GM23338 (cell line): ENCODE measurements around the gene ATP6V1G3. TPM values are rescaled to one million over a fixed set of nuclear protein-coding genes. Genes with fewer than 3 reads are reported as not detected.

Experiments
- ATAC-seq: fragments of 200-7000 bp; cut with Tn5 transposase; 3 replicates; pipeline ENCODE4 v1.9.1; 2020
- DNase-seq: peaks from one replicate; pipeline ENCODE4 v3.0.0-alpha.2; 2015; ENCODE audit warnings: low spot score
- H2AFZ ChIP-seq: fragments of 200-600 bp; sonication (generic); 2 replicates; pipeline ENCODE4 v1.8.0; 2016; ENCODE audit warnings: antibody characterized with exemption, mild to moderate bottlenecking, moderate library complexity
- H3F3A ChIP-seq: fragments of 200-600 bp; sonication (generic); replicated peaks from 2 replicates; pipeline ENCODE4 v1.8.0; 2017; ENCODE audit warnings: antibody characterized with exemption, mixed run types, low read depth
- H3K27ac ChIP-seq: fragments of 200-600 bp; sonication (generic); 2 replicates; pipeline ENCODE4 v1.6.1; 2016; ENCODE audit warnings: low read depth
- H3K27me3 ChIP-seq: fragments of 200-600 bp; sonication (generic); 2 replicates; pipeline ENCODE4 v1.8.0; 2016; ENCODE audit warnings: mild to moderate bottlenecking, mixed run types, moderate library complexity; ENCODE audit not compliant: insufficient read depth
- H3K36me3 ChIP-seq: fragments of 200-600 bp; sonication (generic); 2 replicates; pipeline ENCODE4 v1.8.0; 2016; ENCODE audit warnings: mild to moderate bottlenecking; ENCODE audit not compliant: insufficient read depth
- H3K4me1 ChIP-seq: fragments of 200-600 bp; sonication (generic); 2 replicates; pipeline ENCODE4 v1.8.0; 2016; ENCODE audit warnings: mild to moderate bottlenecking, moderate library complexity; ENCODE audit not compliant: insufficient read depth
- H3K4me2 ChIP-seq: fragments of 200-600 bp; sonication (generic); 2 replicates; pipeline ENCODE4 v1.7.1; 2017; ENCODE audit warnings: mixed run types
- H3K4me3 ChIP-seq: fragments of 200-600 bp; sonication (generic); 2 replicates; pipeline ENCODE4 v1.6.1; 2016; ENCODE audit warnings: mixed run types
- H3K79me2 ChIP-seq: fragments of 200-600 bp; sonication (generic); replicated peaks from 2 replicates; pipeline ENCODE4 v1.8.0; 2017; ENCODE audit warnings: mild to moderate bottlenecking; ENCODE audit not compliant: insufficient read depth
- H3K9me2 ChIP-seq: fragments of 200-600 bp; sonication (generic); 2 replicates; pipeline ENCODE4 v1.8.0; 2017; ENCODE audit not compliant: insufficient read depth
- H4K20me1 ChIP-seq: fragments of 200-600 bp; sonication (generic); replicated peaks from 2 replicates; pipeline ENCODE4 v1.8.0; 2017; ENCODE audit warnings: mild to moderate bottlenecking; ENCODE audit not compliant: insufficient read depth
- H3K27ac Mint-ChIP-seq: 2 replicates; pipeline ENCODE4 v1.8.0; 2020; ENCODE audit warnings: inconsistent platforms, mild to moderate bottlenecking, moderate library complexity, mixed read lengths
- H3K27me3 Mint-ChIP-seq: 3 replicates; pipeline ENCODE4 v1.8.0; 2022; ENCODE audit warnings: low read depth, mild to moderate bottlenecking, moderate library complexity, mixed read lengths, inconsistent platforms; ENCODE audit not compliant: insufficient read depth, poor library complexity
- H3K36me3 Mint-ChIP-seq: 3 replicates; pipeline ENCODE4 v1.8.0; 2021; ENCODE audit warnings: low read depth, mild to moderate bottlenecking, inconsistent platforms, moderate library complexity, mixed read lengths
- H3K4me1 Mint-ChIP-seq: 3 replicates; pipeline ENCODE4 v1.8.0; 2020; ENCODE audit warnings: mild to moderate bottlenecking, inconsistent platforms, mixed read lengths
- H3K4me3 Mint-ChIP-seq: 3 replicates; pipeline ENCODE4 v1.8.0; 2021; ENCODE audit warnings: moderate library complexity, mild to moderate bottlenecking, inconsistent platforms, mixed read lengths
- H3K9me3 Mint-ChIP-seq: 3 replicates; pipeline ENCODE4 v1.8.0; 2020; ENCODE audit warnings: moderate library complexity, mild to moderate bottlenecking, inconsistent platforms, mixed read lengths
- CREB1 ChIP-seq: fragments of 250-450 bp; sonication (Bioruptor Pico); IDR thresholded peaks from 2 replicates; pipeline ENCODE4 v1.5.0; 2020; ENCODE audit warnings: low read depth, mild to moderate bottlenecking, moderate library complexity
- EZH2 ChIP-seq: fragments of 200-600 bp; sonication (generic); IDR thresholded peaks from one replicate; pipeline ENCODE4 v1.8.0; 2017; ENCODE audit warnings: antibody characterized with exemption, mild to moderate bottlenecking, low read depth; ENCODE audit not compliant: unreplicated experiment
- EZH2phosphoT487 ChIP-seq: fragments of 200-600 bp; sonication (generic); IDR thresholded peaks from one replicate; pipeline ENCODE4 v1.8.1; 2018; ENCODE audit warnings: antibody characterized with exemption; ENCODE audit not compliant: unreplicated experiment
- JUNB ChIP-seq: IDR thresholded peaks from one replicate; pipeline ENCODE4 v1.6.1; 2016; ENCODE audit warnings: antibody characterized with exemption; ENCODE audit not compliant: unreplicated experiment
- NANOG ChIP-seq: IDR thresholded peaks from 2 replicates; pipeline ENCODE4 v1.6.1; 2016; ENCODE audit warnings: antibody characterized with exemption, borderline replicate concordance
- POLR2AphosphoS5 ChIP-seq: IDR thresholded peaks from 2 replicates; pipeline ENCODE4 v1.6.1; 2016; ENCODE audit warnings: antibody characterized with exemption, low read depth
- STAT1 ChIP-seq: IDR thresholded peaks from one replicate; pipeline ENCODE4 v1.6.1; 2016; ENCODE audit warnings: antibody characterized with exemption; ENCODE audit not compliant: unreplicated experiment
- ZNF114 ChIP-seq: fragments of 250-450 bp; sonication (Bioruptor Pico); IDR thresholded peaks from 2 replicates; pipeline ENCODE4 v1.5.0; 2020; ENCODE audit warnings: mild to moderate bottlenecking, moderate library complexity
- ZNF331 ChIP-seq: fragments of 250-450 bp; sonication (Bioruptor Pico); IDR thresholded peaks from 2 replicates; pipeline ENCODE4 v1.5.0; 2020; ENCODE audit warnings: low read depth, mild to moderate bottlenecking, moderate library complexity
- polyA plus RNA-seq: library from polyadenylated mRNA; unstranded; fragments of >200 nt; fragmentation: Nextera tagmentation; extraction: Ambion mirVana; gene quantifications from 2 replicates; pipeline ENCODE4 v1.2.1, GENCODE V29; 2016
- total RNA-seq: library from RNA; depleted of rRNA; stranded (reverse); fragments of >200 nt; shearing (Covaris generic); gene quantifications from 2 replicates; pipeline ENCODE4 v1.2.3, GENCODE V29; 2014
- TF ChIP-seq, protein P1 (sequence below), 2 experiments: fragments of 200-600 bp in 1 of 2; sonication (generic) in 1 of 2; conservative IDR thresholded peaks; 2 replicates each; pipeline versions ENCODE4 v1.5.1 to v1.6.1; 2016 to 2017; ENCODE audit warnings: antibody characterized with exemption in 2 of 2, low read depth in 2 of 2, mild to moderate bottlenecking in 2 of 2, moderate library complexity in 1 of 2
- TF ChIP-seq, protein P2 (sequence below): IDR thresholded peaks from 2 replicates; pipeline ENCODE4 v1.6.1; 2016; ENCODE audit warnings: antibody characterized with exemption
- TF ChIP-seq, protein P3 (sequence below): fragments of 250-450 bp; sonication (Bioruptor Pico); IDR thresholded peaks from 2 replicates; pipeline ENCODE4 v1.5.0; 2020; ENCODE audit warnings: mild to moderate bottlenecking, moderate library complexity

ATP6V1G3 gene
- total and polyA plus RNA-seq, 2 experiments from 2014 or later: not detected

DNA sequence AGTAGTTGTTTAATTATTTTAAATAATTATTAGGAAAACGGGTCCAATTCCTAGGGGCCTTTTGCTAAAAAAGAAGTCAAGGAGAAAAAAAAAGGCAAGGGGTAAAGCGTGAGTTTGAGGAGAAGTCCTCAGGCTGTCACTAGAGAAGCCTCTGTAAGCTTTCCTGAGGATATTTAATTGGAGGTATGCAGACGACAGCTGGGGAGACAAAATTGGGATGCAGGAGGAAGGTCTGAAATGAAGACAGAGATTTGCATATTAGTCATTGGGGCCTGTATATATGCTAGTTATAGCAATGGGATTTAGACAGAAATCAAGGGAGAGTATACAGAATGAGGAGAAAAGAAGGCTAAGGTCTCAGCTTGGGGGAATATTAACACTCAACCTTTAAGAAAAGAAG is 8.6 kb downstream of the ATP6V1G3 start:
- H3K4me3 Mint-ChIP-seq: no peak overlapping the region
- no peaks in the 10 kb centered on the region for H3F3A ChIP-seq
- no peaks in the 10 kb centered on the region for H3K9me3 Mint-ChIP-seq
- H3K27ac Mint-ChIP-seq: no peak overlapping the region
- DNase-seq (no peak), ATAC-seq (no peak)
- H4K20me1 ChIP-seq: no peaks in the 10 kb centered on the region
- no peak overlapping the region for H3K27ac ChIP-seq
- peaks cover 1% of the 10 kb centered on the region for H3K27me3 Mint-ChIP-seq
- peaks cover 4% of the 10 kb centered on the region; the same call in 2 of the 3 replicates for H3K4me1 Mint-ChIP-seq
- H3K36me3 Mint-ChIP-seq: no peaks in the 10 kb centered on the region
- H3K79me2 ChIP-seq: no peaks in the 10 kb centered on the region
- 0 out of 2 replicates have a peak, but pooled peaks cover 10% of the 10 kb centered on the region for H3K9me2 ChIP-seq
- H3K4me1 ChIP-seq: no peaks in the 10 kb centered on the region
- no peaks in the 10 kb centered on the region for H3K27me3 ChIP-seq
- no peak overlapping the region for H2AFZ ChIP-seq
- H3K4me3 ChIP-seq: no peak overlapping the region
- TF ChIP-seq ZNF114 (CRISPR knock-in tag) (no peak), ZNF331 (no peak), JUNB (no peak), EZH2phosphoT487 (no peak), CREB1 (no peak), STAT1 (no peak), NANOG (no peak)
- TF ChIP-seq, protein P1, sequence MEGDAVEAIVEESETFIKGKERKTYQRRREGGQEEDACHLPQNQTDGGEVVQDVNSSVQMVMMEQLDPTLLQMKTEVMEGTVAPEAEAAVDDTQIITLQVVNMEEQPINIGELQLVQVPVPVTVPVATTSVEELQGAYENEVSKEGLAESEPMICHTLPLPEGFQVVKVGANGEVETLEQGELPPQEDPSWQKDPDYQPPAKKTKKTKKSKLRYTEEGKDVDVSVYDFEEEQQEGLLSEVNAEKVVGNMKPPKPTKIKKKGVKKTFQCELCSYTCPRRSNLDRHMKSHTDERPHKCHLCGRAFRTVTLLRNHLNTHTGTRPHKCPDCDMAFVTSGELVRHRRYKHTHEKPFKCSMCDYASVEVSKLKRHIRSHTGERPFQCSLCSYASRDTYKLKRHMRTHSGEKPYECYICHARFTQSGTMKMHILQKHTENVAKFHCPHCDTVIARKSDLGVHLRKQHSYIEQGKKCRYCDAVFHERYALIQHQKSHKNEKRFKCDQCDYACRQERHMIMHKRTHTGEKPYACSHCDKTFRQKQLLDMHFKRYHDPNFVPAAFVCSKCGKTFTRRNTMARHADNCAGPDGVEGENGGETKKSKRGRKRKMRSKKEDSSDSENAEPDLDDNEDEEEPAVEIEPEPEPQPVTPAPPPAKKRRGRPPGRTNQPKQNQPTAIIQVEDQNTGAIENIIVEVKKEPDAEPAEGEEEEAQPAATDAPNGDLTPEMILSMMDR (conservative IDR thresholded peaks at IDR 0.05; ENCODE audit: low read depth in 2 of 2): no peak
- no peak overlapping the region for H3K4me2 ChIP-seq
- no peaks in the 10 kb centered on the region for H3K36me3 ChIP-seq

DNA sequence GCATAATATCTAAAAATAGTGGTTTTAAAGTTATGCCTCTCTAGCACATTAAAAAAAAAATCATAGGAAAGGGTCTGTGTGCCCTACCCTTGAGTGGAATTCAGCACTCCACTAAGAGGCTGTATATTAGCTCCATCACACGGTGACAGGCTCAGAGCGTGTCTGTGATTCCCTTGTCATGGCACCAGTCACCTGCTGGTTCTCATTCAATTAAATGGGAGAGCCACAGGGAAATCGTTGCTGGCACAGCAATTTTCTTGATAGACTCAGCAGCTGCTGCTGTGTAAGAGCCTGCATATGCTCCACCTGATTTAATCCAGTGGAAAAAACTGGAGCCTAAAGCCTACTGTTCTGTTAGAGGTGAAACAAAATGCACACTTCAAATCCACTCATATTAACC is 9.5 kb downstream of the ATP6V1G3 start:
- H3K9me2 ChIP-seq: 0 out of 2 replicates have a peak, but pooled peaks cover 10% of the 10 kb centered on the region
- no peak overlapping the region for H3K27ac Mint-ChIP-seq
- H3K36me3 Mint-ChIP-seq: no peaks in the 10 kb centered on the region
- DNase-seq (no peak), ATAC-seq (no peak)
- no peak overlapping the region for H2AFZ ChIP-seq
- no peak overlapping the region for H3K4me3 Mint-ChIP-seq
- no peaks in the 10 kb centered on the region for H3K36me3 ChIP-seq
- H3K27me3 ChIP-seq: no peaks in the 10 kb centered on the region
- H3K4me1 Mint-ChIP-seq: peaks cover 4% of the 10 kb centered on the region; the same call in 2 of the 3 replicates
- H3K79me2 ChIP-seq: no peaks in the 10 kb centered on the region
- no peaks in the 10 kb centered on the region for H3K4me1 ChIP-seq
- H3K4me2 ChIP-seq: no peak overlapping the region
- H3K27me3 Mint-ChIP-seq: peaks cover 1% of the 10 kb centered on the region
- H3F3A ChIP-seq: no peaks in the 10 kb centered on the region
- H3K9me3 Mint-ChIP-seq: no peaks in the 10 kb centered on the region
- no peak overlapping the region for H3K4me3 ChIP-seq
- no peak overlapping the region for H3K27ac ChIP-seq
- no peaks in the 10 kb centered on the region for H4K20me1 ChIP-seq
- TF ChIP-seq NANOG (no peak), EZH2phosphoT487 (no peak), EZH2 (no peak), POLR2AphosphoS5 (no peak), ZNF331 (no peak), ZNF114 (CRISPR knock-in tag) (no peak)
- TF ChIP-seq, protein P2, sequence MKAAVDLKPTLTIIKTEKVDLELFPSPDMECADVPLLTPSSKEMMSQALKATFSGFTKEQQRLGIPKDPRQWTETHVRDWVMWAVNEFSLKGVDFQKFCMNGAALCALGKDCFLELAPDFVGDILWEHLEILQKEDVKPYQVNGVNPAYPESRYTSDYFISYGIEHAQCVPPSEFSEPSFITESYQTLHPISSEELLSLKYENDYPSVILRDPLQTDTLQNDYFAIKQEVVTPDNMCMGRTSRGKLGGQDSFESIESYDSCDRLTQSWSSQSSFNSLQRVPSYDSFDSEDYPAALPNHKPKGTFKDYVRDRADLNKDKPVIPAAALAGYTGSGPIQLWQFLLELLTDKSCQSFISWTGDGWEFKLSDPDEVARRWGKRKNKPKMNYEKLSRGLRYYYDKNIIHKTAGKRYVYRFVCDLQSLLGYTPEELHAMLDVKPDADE: no peak
- TF ChIP-seq, protein P3, sequence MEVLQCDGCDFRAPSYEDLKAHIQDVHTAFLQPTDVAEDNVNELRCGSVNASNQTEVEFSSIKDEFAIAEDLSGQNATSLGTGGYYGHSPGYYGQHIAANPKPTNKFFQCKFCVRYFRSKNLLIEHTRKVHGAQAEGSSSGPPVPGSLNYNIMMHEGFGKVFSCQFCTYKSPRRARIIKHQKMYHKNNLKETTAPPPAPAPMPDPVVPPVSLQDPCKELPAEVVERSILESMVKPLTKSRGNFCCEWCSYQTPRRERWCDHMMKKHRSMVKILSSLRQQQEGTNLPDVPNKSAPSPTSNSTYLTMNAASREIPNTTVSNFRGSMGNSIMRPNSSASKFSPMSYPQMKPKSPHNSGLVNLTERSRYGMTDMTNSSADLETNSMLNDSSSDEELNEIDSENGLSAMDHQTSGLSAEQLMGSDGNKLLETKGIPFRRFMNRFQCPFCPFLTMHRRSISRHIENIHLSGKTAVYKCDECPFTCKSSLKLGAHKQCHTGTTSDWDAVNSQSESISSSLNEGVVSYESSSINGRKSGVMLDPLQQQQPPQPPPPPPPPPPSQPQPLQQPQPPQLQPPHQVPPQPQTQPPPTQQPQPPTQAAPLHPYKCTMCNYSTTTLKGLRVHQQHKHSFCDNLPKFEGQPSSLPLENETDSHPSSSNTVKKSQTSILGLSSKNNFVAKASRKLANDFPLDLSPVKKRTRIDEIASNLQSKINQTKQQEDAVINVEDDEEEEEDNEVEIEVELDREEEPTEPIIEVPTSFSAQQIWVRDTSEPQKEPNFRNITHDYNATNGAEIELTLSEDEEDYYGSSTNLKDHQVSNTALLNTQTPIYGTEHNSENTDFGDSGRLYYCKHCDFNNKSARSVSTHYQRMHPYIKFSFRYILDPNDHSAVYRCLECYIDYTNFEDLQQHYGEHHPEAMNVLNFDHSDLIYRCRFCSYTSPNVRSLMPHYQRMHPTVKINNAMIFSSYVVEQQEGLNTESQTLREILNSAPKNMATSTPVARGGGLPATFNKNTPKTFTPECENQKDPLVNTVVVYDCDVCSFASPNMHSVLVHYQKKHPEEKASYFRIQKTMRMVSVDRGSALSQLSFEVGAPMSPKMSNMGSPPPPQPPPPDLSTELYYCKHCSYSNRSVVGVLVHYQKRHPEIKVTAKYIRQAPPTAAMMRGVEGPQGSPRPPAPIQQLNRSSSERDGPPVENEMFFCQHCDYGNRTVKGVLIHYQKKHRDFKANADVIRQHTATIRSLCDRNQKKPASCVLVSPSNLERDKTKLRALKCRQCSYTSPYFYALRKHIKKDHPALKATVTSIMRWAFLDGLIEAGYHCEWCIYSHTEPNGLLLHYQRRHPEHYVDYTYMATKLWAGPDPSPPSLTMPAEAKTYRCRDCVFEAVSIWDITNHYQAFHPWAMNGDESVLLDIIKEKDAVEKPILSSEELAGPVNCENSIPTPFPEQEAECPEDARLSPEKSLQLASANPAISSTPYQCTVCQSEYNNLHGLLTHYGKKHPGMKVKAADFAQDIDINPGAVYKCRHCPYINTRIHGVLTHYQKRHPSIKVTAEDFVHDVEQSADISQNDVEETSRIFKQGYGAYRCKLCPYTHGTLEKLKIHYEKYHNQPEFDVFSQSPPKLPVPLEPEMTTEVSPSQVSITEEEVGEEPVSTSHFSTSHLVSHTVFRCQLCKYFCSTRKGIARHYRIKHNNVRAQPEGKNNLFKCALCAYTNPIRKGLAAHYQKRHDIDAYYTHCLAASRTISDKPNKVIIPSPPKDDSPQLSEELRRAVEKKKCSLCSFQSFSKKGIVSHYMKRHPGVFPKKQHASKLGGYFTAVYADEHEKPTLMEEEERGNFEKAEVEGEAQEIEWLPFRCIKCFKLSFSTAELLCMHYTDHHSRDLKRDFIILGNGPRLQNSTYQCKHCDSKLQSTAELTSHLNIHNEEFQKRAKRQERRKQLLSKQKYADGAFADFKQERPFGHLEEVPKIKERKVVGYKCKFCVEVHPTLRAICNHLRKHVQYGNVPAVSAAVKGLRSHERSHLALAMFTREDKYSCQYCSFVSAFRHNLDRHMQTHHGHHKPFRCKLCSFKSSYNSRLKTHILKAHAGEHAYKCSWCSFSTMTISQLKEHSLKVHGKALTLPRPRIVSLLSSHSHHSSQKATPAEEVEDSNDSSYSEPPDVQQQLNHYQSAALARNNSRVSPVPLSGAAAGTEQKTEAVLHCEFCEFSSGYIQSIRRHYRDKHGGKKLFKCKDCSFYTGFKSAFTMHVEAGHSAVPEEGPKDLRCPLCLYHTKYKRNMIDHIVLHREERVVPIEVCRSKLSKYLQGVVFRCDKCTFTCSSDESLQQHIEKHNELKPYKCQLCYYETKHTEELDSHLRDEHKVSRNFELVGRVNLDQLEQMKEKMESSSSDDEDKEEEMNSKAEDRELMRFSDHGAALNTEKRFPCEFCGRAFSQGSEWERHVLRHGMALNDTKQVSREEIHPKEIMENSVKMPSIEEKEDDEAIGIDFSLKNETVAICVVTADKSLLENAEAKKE (CRISPR knock-in tag): no peak
